Measurements from ENCODE around the gene MRRF.

GRCh38 chr9:122331523-122331927 lies 66.8 kb downstream of the MRRF start:
- no peak for TF ChIP-seq EZH2phosphoT487 (IDR thresholded peaks at IDR 0.05; ENCODE audit: insufficient read depth, low read depth)
- no peak for TF ChIP-seq EZH2 (IDR thresholded peaks at IDR 0.05; ENCODE audit: insufficient read depth, poor library complexity, severe bottlenecking)
